Sigmoid colon (tissue), 7 donors: ENCODE results near the gene PCBP3. TPM values are rescaled to one million over a fixed set of nuclear protein-coding genes. Genes with fewer than 3 reads are reported as not detected.

Experiments
- DNase-seq: peaks from one replicate; pipeline ENCODE4 v3.0.0-alpha.2; 2019
- H3K27ac ChIP-seq, 4 donors: fragments of 200-600 bp; sonication (generic); one replicate each; pipeline ENCODE4 v1.5.1; 2016 to 2019; ENCODE audit warnings: mild to moderate bottlenecking in 1 of 4
- H3K27me3 ChIP-seq, 3 donors: fragments of 200-600 bp; sonication (generic); one replicate each; pipeline ENCODE4 v1.5.1; 2019; ENCODE audit warnings: mild to moderate bottlenecking in 1 of 3
- H3K36me3 ChIP-seq, 4 donors: fragments of 200-600 bp; sonication (generic); one replicate each; pipeline ENCODE4 v1.5.1; 2016 to 2019
- H3K4me1 ChIP-seq, 4 donors: fragments of 200-600 bp; sonication (generic); one replicate each; pipeline ENCODE4 v1.5.1; 2017 to 2019
- H3K4me3 ChIP-seq, 4 donors: fragments of 200-600 bp; sonication (generic); one replicate each; pipeline ENCODE4 v1.5.1; 2017 to 2019; ENCODE audit warnings: mild to moderate bottlenecking in 2 of 4, moderate library complexity in 1 of 4
- H3K9me3 ChIP-seq, 4 donors: fragments of 200-600 bp in 3 of 4; sonication (generic) in 3 of 4; one replicate each; pipeline versions ENCODE4 v1.5.1 to v1.6.1; 2013 to 2019
- CTCF ChIP-seq, 4 experiments: fragments of 450-650 bp in 3 of 4; fragments of 200-600 bp in 1 of 4; IDR thresholded peaks; one replicate each; pipeline ENCODE4 v1.5.1; 2016 to 2019; ENCODE audit warnings: antibody characterized with exemption in 4 of 4, mild to moderate bottlenecking in 3 of 4, moderate library complexity in 2 of 4
- EP300 ChIP-seq, 4 donors: sonication (generic); formaldehyde crosslinking; IDR thresholded peaks; one replicate each; pipeline ENCODE4 v1.6.1; 2017; ENCODE audit warnings: antibody characterized with exemption in 4 of 4
- POLR2A ChIP-seq, 2 donors: fragments of 450-650 bp; IDR thresholded peaks; one replicate each; pipeline ENCODE4 v1.6.1; 2016; ENCODE audit warnings: antibody characterized with exemption in 2 of 2, mild to moderate bottlenecking in 2 of 2, moderate library complexity in 2 of 2
- POLR2AphosphoS5 ChIP-seq, 4 donors: sonication (generic); formaldehyde crosslinking; IDR thresholded peaks; one replicate each; pipeline ENCODE4 v1.6.1; 2017; ENCODE audit warnings: antibody characterized with exemption in 4 of 4
- WGBS, 2 donors: extraction: QIAGEN DNeasy Blood & Tissue Kit; methylation state at CpG; one replicate each; pipeline ENCODE4 v1.1.7; 2013; 5-methylcytosine and 5-hydroxymethylcytosine counted together
- intact Hi-C: fragments of 100-400 bp; cut with DNase I; formaldehyde crosslinking; loops from one replicate; pipeline ENCODE4 v1.15.1; 2023
- polyA plus RNA-seq, 3 donors: library from polyadenylated mRNA; stranded (reverse); fragments of 200-250 nt; gene quantifications; one replicate each; pipeline ENCODE4 v1.2.3, GENCODE V29; 2013
- total RNA-seq, 4 donors: library from RNA; depleted of rRNA; stranded (reverse); fragments of >200 nt; gene quantifications; one replicate each; pipeline ENCODE4 v1.1.0, GENCODE V29; 2016
- donor health status: healthy with polysubstance abuse.
- donor health status: Bipolar disorder and iron deficiency.
- donor health status: healthy.

Gene PCBP3
- total and polyA plus RNA-seq, 7 donors, result 1.2 to 21.3 (median 8.2) TPM

GRCh38 chr21:45872471-45872870 is 228.9 kb downstream of the PCBP3 start:
- Histone ChIP-seq H3K4me3 (no peak overlapping the region), H3K9me3 (no peaks in the 10 kb centered on the region), H3K27ac (no peak overlapping the region), H3K4me1 (peaks cover 0 to 11% (median 9%) of the 10 kb centered on the region in 4 donors), H3K27me3 (peaks cover 0 to 6% (median 0%) of the 10 kb centered on the region in 3 donors), H3K36me3 (no peaks in the 10 kb centered on the region)
- peak; percentile 19 for DNase-seq
- WGBS, 2 donors, result 90 to 93% methylated on average over 11 of the region's 11 CpGs
- intact Hi-C loops, result no loop called here
- TF ChIP-seq POLR2AphosphoS5 (IDR thresholded peaks at IDR 0.05), result no peak
- TF ChIP-seq POLR2A (IDR thresholded peaks at IDR 0.05), result no peak
- no peak for TF ChIP-seq CTCF (IDR thresholded peaks at IDR 0.05)
- TF ChIP-seq EP300 (IDR thresholded peaks at IDR 0.05), result no peak

GRCh38 chr21:45872902-45873301 is 229.4 kb downstream of the PCBP3 start:
- Histone ChIP-seq H3K36me3 (no peaks in the 10 kb centered on the region), H3K9me3 (no peaks in the 10 kb centered on the region), H3K4me1 (peaks cover 0 to 11% (median 9%) of the 10 kb centered on the region in 4 donors), H3K27me3 (peaks cover 0 to 6% (median 0%) of the 10 kb centered on the region in 3 donors), H3K27ac (no peak overlapping the region), H3K4me3 (no peak overlapping the region)
- peak; percentile 37 for DNase-seq
- intact Hi-C loops, result no loop called here
- TF ChIP-seq EP300 (IDR thresholded peaks at IDR 0.05), result no peak
- TF ChIP-seq POLR2AphosphoS5 (IDR thresholded peaks at IDR 0.05), result no peak
- no peak for TF ChIP-seq CTCF (IDR thresholded peaks at IDR 0.05)
- no peak for TF ChIP-seq POLR2A (IDR thresholded peaks at IDR 0.05)
- 68 to 79% methylated on average over 11 of the region's 11 CpGs for WGBS, 2 donors

GRCh38 chr21:45873418-45873817 is 229.9 kb downstream of the PCBP3 start:
- 76 to 81% methylated on average over 11 of the region's 11 CpGs for WGBS, 2 donors
- DNase-seq, result peak; percentile 34
- Histone ChIP-seq H3K4me3 (no peak overlapping the region), H3K9me3 (no peaks in the 10 kb centered on the region), H3K27ac (no peak overlapping the region), H3K36me3 (no peaks in the 10 kb centered on the region), H3K4me1 (peaks cover 0 to 11% (median 9%) of the 10 kb centered on the region in 4 donors), H3K27me3 (peaks cover 0 to 6% (median 0%) of the 10 kb centered on the region in 3 donors)
- intact Hi-C loops, result no loop called here
- TF ChIP-seq POLR2AphosphoS5 (IDR thresholded peaks at IDR 0.05) (no peak), EP300 (IDR thresholded peaks at IDR 0.05) (no peak), POLR2A (IDR thresholded peaks at IDR 0.05) (no peak), CTCF (IDR thresholded peaks at IDR 0.05) (no peak)

- WGBS, 2 donors, result 68 to 88% methylated on average over 15 of the region's 15 CpGs
- no peak overlapping the region for H3K27ac ChIP-seq
- TF ChIP-seq CTCF (IDR thresholded peaks at IDR 0.05) (no peak), POLR2AphosphoS5 (IDR thresholded peaks at IDR 0.05) (no peak), EP300 (IDR thresholded peaks at IDR 0.05) (no peak), POLR2A (IDR thresholded peaks at IDR 0.05) (no peak)
Measured at GRCh38 chr21:45873866-45874265, 230.3 kb downstream of the PCBP3 start.

More at GRCh38 chr21:45873866-45874265, 230.3 kb downstream of the PCBP3 start:
- intact Hi-C loops, result no loop called here
- Histone ChIP-seq H3K4me1 (peaks cover 0 to 11% (median 9%) of the 10 kb centered on the region in 4 donors), H3K36me3 (no peaks in the 10 kb centered on the region), H3K27me3 (peaks cover 0 to 6% (median 0%) of the 10 kb centered on the region in 3 donors), H3K9me3 (no peaks in the 10 kb centered on the region), H3K4me3 (no peak overlapping the region)
- peak; percentile 43 for DNase-seq
